HepG2 (cell line): ENCODE results near the gene UTS2R. TPM values are rescaled to one million over a fixed set of nuclear protein-coding genes. Genes with fewer than 3 reads are reported as not detected.

Experiments used
- ARHGAP35 ChIP-seq: sonication (generic); formaldehyde crosslinking; IDR thresholded peaks from 2 replicates; pipeline ENCODE4 v1.9.0; 2022; ENCODE audit warnings: mild to moderate bottlenecking, inconsistent platforms, moderate library complexity, missing genetic modification reagents, borderline replicate concordance
- FOXA1 ChIP-seq, 2 experiments: fragments of 450-650 bp in 1 of 2; sonication (generic) in 1 of 2; formaldehyde crosslinking in 1 of 2; IDR thresholded peaks; 2 replicates each; pipeline versions ENCODE4 v1.4.0 to v1.6.1; 2016 to 2020; ENCODE audit warnings: missing genetic modification reagents in 1 of 2
- FOXK2 ChIP-seq: fragments of 450-650 bp; IDR thresholded peaks from 2 replicates; pipeline ENCODE4 v1.6.1; 2016
- FOXO1 ChIP-seq: sonication (generic); formaldehyde crosslinking; IDR thresholded peaks from 2 replicates; pipeline ENCODE4 v1.4.0; 2020; ENCODE audit warnings: missing genetic modification reagents
- HDAC2 ChIP-seq: sonication (generic); formaldehyde crosslinking; IDR thresholded peaks from 2 replicates; pipeline ENCODE4 v1.4.0; 2020; ENCODE audit warnings: missing genetic modification reagents
- KDM3A ChIP-seq: IDR thresholded peaks from 2 replicates; pipeline ENCODE4 v1.6.1; 2018; ENCODE audit warnings: low read depth, missing compliant biosample characterization
- MBD4 ChIP-seq: IDR thresholded peaks from 2 replicates; pipeline ENCODE4 v1.6.1; 2012; ENCODE audit warnings: low read length, inconsistent platforms, borderline replicate concordance
- NFYB ChIP-seq: sonication (generic); formaldehyde crosslinking; IDR thresholded peaks from 2 replicates; pipeline ENCODE4 v1.4.0; 2020; ENCODE audit warnings: missing genetic modification reagents
- PCBP2 ChIP-seq: fragments of 200-400 bp; formaldehyde crosslinking; optimal IDR thresholded peaks from 2 replicates; pipeline ENCODE3; 2018; ENCODE audit warnings: low read length, low read depth; ENCODE audit not compliant: poor library complexity, severe bottlenecking
- SOX6 ChIP-seq, 2 experiments: fragments of 450-650 bp in 1 of 2; sonication (generic) in 1 of 2; formaldehyde crosslinking in 1 of 2; IDR thresholded peaks; 2 replicates each; pipeline versions ENCODE4 v1.4.0 to v1.6.1; 2017 to 2020; ENCODE audit warnings: antibody characterized with exemption in 1 of 2, mild to moderate bottlenecking in 1 of 2, missing genetic modification reagents in 1 of 2
- SRF ChIP-seq: IDR thresholded peaks from 2 replicates; pipeline ENCODE4 v1.6.1; 2011; ENCODE audit warnings: mild to moderate bottlenecking, low read depth, low read length, moderate library complexity
- TBX2 ChIP-seq: sonication (generic); formaldehyde crosslinking; IDR thresholded peaks from 2 replicates; pipeline ENCODE4 v1.5.0; 2020; ENCODE audit warnings: missing genetic modification reagents, mild to moderate bottlenecking, borderline replicate concordance
- TGIF2 ChIP-seq: IDR thresholded peaks from 2 replicates; pipeline ENCODE4 v1.6.1; 2016; ENCODE audit warnings: control low read depth, missing compliant biosample characterization
- ZEB1 ChIP-seq: IDR thresholded peaks from 2 replicates; pipeline ENCODE4 v1.6.1; 2012; ENCODE audit warnings: mild to moderate bottlenecking, low read depth, inconsistent platforms; ENCODE audit not compliant: insufficient replicate concordance
- ZNF160 ChIP-seq: sonication (generic); formaldehyde crosslinking; IDR thresholded peaks from 2 replicates; pipeline ENCODE4 v1.8.0; 2022; ENCODE audit warnings: mild to moderate bottlenecking, inconsistent platforms, missing genetic modification reagents
- ZNF234 ChIP-seq: sonication (generic); formaldehyde crosslinking; conservative IDR thresholded peaks from 2 replicates; pipeline ENCODE4 v1.5.1; 2020; ENCODE audit warnings: mild to moderate bottlenecking, missing genetic modification reagents
- ZNF264 ChIP-seq: sonication (generic); formaldehyde crosslinking; IDR thresholded peaks from 2 replicates; pipeline ENCODE4 v1.4.0; 2020; ENCODE audit warnings: missing genetic modification reagents
- ZNF333 ChIP-seq: sonication (generic); formaldehyde crosslinking; IDR thresholded peaks from 2 replicates; pipeline ENCODE4 v1.4.0; 2020; ENCODE audit warnings: mild to moderate bottlenecking, missing genetic modification reagents, borderline replicate concordance
- ZNF34 ChIP-seq: sonication (generic); formaldehyde crosslinking; IDR thresholded peaks from 2 replicates; pipeline ENCODE4 v1.4.0; 2020; ENCODE audit warnings: mild to moderate bottlenecking, missing genetic modification reagents, borderline replicate concordance
- ZNF451 ChIP-seq: sonication (generic); formaldehyde crosslinking; IDR thresholded peaks from 2 replicates; pipeline ENCODE4 v1.5.0; 2020; ENCODE audit warnings: mild to moderate bottlenecking, missing genetic modification reagents
- ZNF549 ChIP-seq: sonication (generic); formaldehyde crosslinking; IDR thresholded peaks from 2 replicates; pipeline ENCODE4 v1.5.0; 2020; ENCODE audit warnings: missing genetic modification reagents
- ZNF557 ChIP-seq: sonication (generic); formaldehyde crosslinking; IDR thresholded peaks from 2 replicates; pipeline ENCODE4 v1.4.0; 2020; ENCODE audit warnings: missing genetic modification reagents
- ZNF703 ChIP-seq: sonication (generic); formaldehyde crosslinking; IDR thresholded peaks from 2 replicates; pipeline ENCODE4 v1.5.1; 2020; ENCODE audit warnings: missing genetic modification reagents, mild to moderate bottlenecking, moderate library complexity, borderline replicate concordance
- ZNF75D ChIP-seq: sonication (generic); formaldehyde crosslinking; IDR thresholded peaks from 2 replicates; pipeline ENCODE4 v1.8.1; 2023; ENCODE audit warnings: missing genetic modification reagents, mild to moderate bottlenecking, borderline replicate concordance
- polyA plus RNA-seq, 8 experiments: library from polyadenylated mRNA; depleted of rRNA in 3 of 8; stranded (reverse) in 7 of 8; unstranded in 1 of 8; fragments of >200 nt; fragmentation: Illumina TruSeq in 4 of 8; extraction: Trizol in 4 of 8; gene quantifications; 2 replicates each; pipeline versions ENCODE4 v1.2.1 to v1.2.3, GENCODE V29; 2011 to 2016; ENCODE audit warnings: low read depth in 4 of 8, missing spikeins in 1 of 8, mixed read lengths in 1 of 8; ENCODE audit not compliant: insufficient read depth in 1 of 8
- total RNA-seq, 5 experiments: library from RNA; depleted of rRNA; stranded (reverse); fragments of >200 nt; fragmentation: Illumina TruSeq; extraction: Trizol; gene quantifications; 2 replicates each; pipeline ENCODE4 v1.2.3, GENCODE V29; 2016; ENCODE audit warnings: low read depth in 1 of 5
- TF ChIP-seq, protein P1 (sequence below): sonication (generic); formaldehyde crosslinking; IDR thresholded peaks from 2 replicates; pipeline ENCODE4 v1.5.0; 2020; ENCODE audit warnings: mild to moderate bottlenecking, missing genetic modification reagents
- TF ChIP-seq, protein P2 (sequence below): sonication (generic); formaldehyde crosslinking; IDR thresholded peaks from 2 replicates; pipeline ENCODE4 v1.4.0; 2020; ENCODE audit warnings: missing genetic modification reagents
- TF ChIP-seq, protein P3 (sequence below): sonication (generic); formaldehyde crosslinking; IDR thresholded peaks from 2 replicates; pipeline ENCODE4 v1.4.0; 2020; ENCODE audit warnings: missing genetic modification reagents

UTS2R gene
- total and polyA plus RNA-seq, 2 of the 13 experiments (the other 11 are each of a cell fraction or from before 2014, with no cell fraction given) = 0.13 to 0.15 TPM

DNA sequence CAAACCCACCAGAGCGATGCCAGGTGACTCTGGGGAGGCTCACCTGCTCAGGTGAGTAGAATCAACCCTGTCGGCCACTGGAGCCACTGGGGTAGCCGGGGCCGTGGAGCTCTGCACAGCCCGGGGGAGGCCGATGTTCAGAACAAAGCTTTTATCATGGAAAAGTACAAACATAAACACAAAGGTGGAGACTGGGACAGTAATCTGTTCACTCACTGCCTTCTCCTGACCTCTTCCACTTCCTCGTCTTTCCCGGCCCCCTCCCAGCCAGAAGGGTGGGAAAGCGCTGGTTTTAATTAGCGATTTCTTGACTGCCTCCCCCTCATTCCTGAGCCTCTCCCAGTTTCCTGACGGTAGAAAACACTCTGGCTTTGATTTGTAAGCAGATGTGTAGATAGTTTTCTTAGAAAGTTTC, 22.3 kb upstream of the UTS2R start (continued):
- TF ChIP-seq, protein P1, sequence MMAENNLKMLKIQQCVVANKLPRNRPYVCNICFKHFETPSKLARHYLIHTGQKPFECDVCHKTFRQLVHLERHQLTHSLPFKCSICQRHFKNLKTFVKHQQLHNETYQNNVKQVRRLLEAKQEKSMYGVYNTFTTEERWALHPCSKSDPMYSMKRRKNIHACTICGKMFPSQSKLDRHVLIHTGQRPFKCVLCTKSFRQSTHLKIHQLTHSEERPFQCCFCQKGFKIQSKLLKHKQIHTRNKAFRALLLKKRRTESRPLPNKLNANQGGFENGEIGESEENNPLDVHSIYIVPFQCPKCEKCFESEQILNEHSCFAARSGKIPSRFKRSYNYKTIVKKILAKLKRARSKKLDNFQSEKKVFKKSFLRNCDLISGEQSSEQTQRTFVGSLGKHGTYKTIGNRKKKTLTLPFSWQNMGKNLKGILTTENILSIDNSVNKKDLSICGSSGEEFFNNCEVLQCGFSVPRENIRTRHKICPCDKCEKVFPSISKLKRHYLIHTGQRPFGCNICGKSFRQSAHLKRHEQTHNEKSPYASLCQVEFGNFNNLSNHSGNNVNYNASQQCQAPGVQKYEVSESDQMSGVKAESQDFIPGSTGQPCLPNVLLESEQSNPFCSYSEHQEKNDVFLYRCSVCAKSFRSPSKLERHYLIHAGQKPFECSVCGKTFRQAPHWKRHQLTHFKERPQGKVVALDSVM (CRISPR knock-in tag) = no peak
- TF ChIP-seq FOXO1 (CRISPR knock-in tag) (no peak), FOXA1 (IDR thresholded peaks at IDR 0.05) (no peak), FOXA1 (CRISPR knock-in tag; IDR thresholded peaks at IDR 0.05) (no peak), ZNF160 (no peak), ZNF703 (no peak), ZNF234 (CRISPR knock-in tag) (no peak), TBX2 (CRISPR knock-in tag) (peak; percentile 19; the same call in 1 of the 2 replicates), SRF (no peak), PCBP2 (no peak), TGIF2 (no peak), NFYB (no peak), ZNF557 (no peak), KDM3A (CRISPR knock-in tag) (no peak), MBD4 (no peak), ZNF264 (no peak), SOX6 (IDR thresholded peaks at IDR 0.05) (no peak), SOX6 (CRISPR knock-in tag; IDR thresholded peaks at IDR 0.05) (peak; percentile 71), HDAC2 (CRISPR knock-in tag) (0 out of 2 replicates have a peak, but pooled peaks have one; percentile 14), FOXK2 (no peak), ZEB1 (peak; percentile 80), ZNF451 (CRISPR knock-in tag) (no peak), ZNF75D (no peak), ZNF34 (no peak), ZNF333 (CRISPR knock-in tag) (no peak), ZNF549 (no peak), ARHGAP35 (CRISPR knock-in tag) (no peak)
- TF ChIP-seq, protein P2, sequence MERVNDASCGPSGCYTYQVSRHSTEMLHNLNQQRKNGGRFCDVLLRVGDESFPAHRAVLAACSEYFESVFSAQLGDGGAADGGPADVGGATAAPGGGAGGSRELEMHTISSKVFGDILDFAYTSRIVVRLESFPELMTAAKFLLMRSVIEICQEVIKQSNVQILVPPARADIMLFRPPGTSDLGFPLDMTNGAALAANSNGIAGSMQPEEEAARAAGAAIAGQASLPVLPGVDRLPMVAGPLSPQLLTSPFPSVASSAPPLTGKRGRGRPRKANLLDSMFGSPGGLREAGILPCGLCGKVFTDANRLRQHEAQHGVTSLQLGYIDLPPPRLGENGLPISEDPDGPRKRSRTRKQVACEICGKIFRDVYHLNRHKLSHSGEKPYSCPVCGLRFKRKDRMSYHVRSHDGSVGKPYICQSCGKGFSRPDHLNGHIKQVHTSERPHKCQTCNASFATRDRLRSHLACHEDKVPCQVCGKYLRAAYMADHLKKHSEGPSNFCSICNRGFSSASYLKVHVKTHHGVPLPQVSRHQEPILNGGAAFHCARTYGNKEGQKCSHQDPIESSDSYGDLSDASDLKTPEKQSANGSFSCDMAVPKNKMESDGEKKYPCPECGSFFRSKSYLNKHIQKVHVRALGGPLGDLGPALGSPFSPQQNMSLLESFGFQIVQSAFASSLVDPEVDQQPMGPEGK = peak; percentile 57; the same call in 1 of the 2 replicates
- TF ChIP-seq, protein P3, sequence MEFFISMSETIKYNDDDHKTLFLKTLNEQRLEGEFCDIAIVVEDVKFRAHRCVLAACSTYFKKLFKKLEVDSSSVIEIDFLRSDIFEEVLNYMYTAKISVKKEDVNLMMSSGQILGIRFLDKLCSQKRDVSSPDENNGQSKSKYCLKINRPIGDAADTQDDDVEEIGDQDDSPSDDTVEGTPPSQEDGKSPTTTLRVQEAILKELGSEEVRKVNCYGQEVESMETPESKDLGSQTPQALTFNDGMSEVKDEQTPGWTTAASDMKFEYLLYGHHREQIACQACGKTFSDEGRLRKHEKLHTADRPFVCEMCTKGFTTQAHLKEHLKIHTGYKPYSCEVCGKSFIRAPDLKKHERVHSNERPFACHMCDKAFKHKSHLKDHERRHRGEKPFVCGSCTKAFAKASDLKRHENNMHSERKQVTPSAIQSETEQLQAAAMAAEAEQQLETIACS = no peak
